Parathyroid adenoma (tissue), 2 donors: ENCODE results near the gene APOA4.

Experiments used
- H2AFZ ChIP-seq: fragments of 300-600 bp; sonication (generic); one replicate; pipeline ENCODE4 v1.7.0; 2017; ENCODE audit warnings: antibody characterized with exemption, mild to moderate bottlenecking
- H3K27ac ChIP-seq: fragments of 300-600 bp; sonication (generic); one replicate; pipeline ENCODE4 v1.7.0; 2017
- H3K27me3 ChIP-seq: fragments of 300-600 bp; sonication (generic); one replicate; pipeline ENCODE4 v1.7.0; 2017; ENCODE audit warnings: low read length; ENCODE audit not compliant: control insufficient read depth, insufficient read depth
- H3K36me3 ChIP-seq: fragments of 300-600 bp; sonication (generic); one replicate; pipeline ENCODE4 v1.7.0; 2017; ENCODE audit warnings: low read length; ENCODE audit not compliant: control insufficient read depth, insufficient read depth
- H3K4me1 ChIP-seq: fragments of 300-600 bp; sonication (generic); one replicate; pipeline ENCODE4 v1.7.0; 2017; ENCODE audit warnings: control low read depth
- H3K4me2 ChIP-seq: fragments of 300-600 bp; sonication (generic); one replicate; pipeline ENCODE4 v1.7.0; 2017; ENCODE audit warnings: low read length
- H3K4me3 ChIP-seq: fragments of 300-600 bp; sonication (generic); one replicate; pipeline ENCODE4 v1.7.0; 2017; ENCODE audit warnings: low read depth, low read length
- H3K79me2 ChIP-seq: fragments of 300-600 bp; sonication (generic); one replicate; pipeline ENCODE4 v1.7.0; 2017; ENCODE audit warnings: control low read depth
- H3K9ac ChIP-seq: fragments of 300-600 bp; sonication (generic); one replicate; pipeline ENCODE4 v1.7.0; 2017; ENCODE audit warnings: mild to moderate bottlenecking
- H3K9me3 ChIP-seq: fragments of 300-600 bp; sonication (generic); one replicate; pipeline ENCODE4 v1.7.0; 2017; ENCODE audit warnings: low read length; ENCODE audit not compliant: control insufficient read depth
- CTCF ChIP-seq: fragments of 300-600 bp; sonication (generic); IDR thresholded peaks from one replicate; pipeline ENCODE4 v1.7.0; 2017; ENCODE audit warnings: antibody characterized with exemption, mild to moderate bottlenecking
- donor health status: primary hyperparathyroidism.

APOA4 gene

GRCh38 chr11:116791002-116791812 is 31.9 kb downstream of the APOA4 start:
- no peaks in the 10 kb centered on the region for H3K27me3 ChIP-seq
- no peaks in the 10 kb centered on the region for H3K4me1 ChIP-seq
- H3K9me3 ChIP-seq: no peaks in the 10 kb centered on the region
- H3K4me3 ChIP-seq: no peak overlapping the region
- H3K4me2 ChIP-seq: no peak overlapping the region
- no peak overlapping the region for H3K27ac ChIP-seq
- H3K36me3 ChIP-seq: no peaks in the 10 kb centered on the region
- peak; percentile 50 for TF ChIP-seq CTCF
- no peaks in the 10 kb centered on the region for H3K79me2 ChIP-seq
- no peak overlapping the region for H3K9ac ChIP-seq
- H2AFZ ChIP-seq: no peak overlapping the region

GRCh38 chr11:116790167-116791001 is 32.7 kb downstream of the APOA4 start:
- TF ChIP-seq CTCF: no peak
- Histone ChIP-seq H3K79me2 (no peaks in the 10 kb centered on the region), H3K27ac (no peak overlapping the region), H3K4me2 (no peak overlapping the region), H3K27me3 (no peaks in the 10 kb centered on the region), H3K9me3 (no peaks in the 10 kb centered on the region), H3K4me1 (no peaks in the 10 kb centered on the region), H3K4me3 (no peak overlapping the region), H3K36me3 (no peaks in the 10 kb centered on the region), H2AFZ (no peak overlapping the region), H3K9ac (no peak overlapping the region)

GRCh38 chr11:116788975-116789374 is 34.1 kb downstream of the APOA4 start:
- Histone ChIP-seq H3K4me1 (no peaks in the 10 kb centered on the region), H3K4me2 (no peak overlapping the region), H2AFZ (no peak overlapping the region), H3K4me3 (no peak overlapping the region), H3K9me3 (no peaks in the 10 kb centered on the region), H3K79me2 (no peaks in the 10 kb centered on the region), H3K27ac (no peak overlapping the region), H3K36me3 (no peaks in the 10 kb centered on the region), H3K9ac (no peak overlapping the region), H3K27me3 (no peaks in the 10 kb centered on the region)
- no peak for TF ChIP-seq CTCF

GRCh38 chr11:116788534-116788933 is 34.6 kb downstream of the APOA4 start:
- Histone ChIP-seq H3K9me3 (no peaks in the 10 kb centered on the region), H3K27ac (peak overlapping the region; percentile 62), H3K27me3 (no peaks in the 10 kb centered on the region), H3K9ac (no peak overlapping the region), H3K4me3 (peak overlapping the region; percentile 75), H3K79me2 (no peaks in the 10 kb centered on the region), H3K36me3 (no peaks in the 10 kb centered on the region), H2AFZ (peak overlapping the region; percentile 97), H3K4me2 (peak overlapping the region; percentile 91), H3K4me1 (no peaks in the 10 kb centered on the region)
- no peak for TF ChIP-seq CTCF
